Right renal pelvis (tissue), 4 donors: ENCODE results near the gene MRO. TPM values are rescaled to one million over a fixed set of nuclear protein-coding genes. Genes with fewer than 3 reads are reported as not detected.
A peak's percentile ranks its signal among the peaks of the same experiment; 100 is the strongest.
"Not testable (repeated sequence)": the region's sequence is repeated elsewhere in the genome, so short reads cannot be mapped to it uniquely, and the experiment has no call there.

Experiments
- DNase-seq, 4 donors: peaks; one replicate each; pipeline ENCODE4 v3.0.0-alpha.2; 2013; ENCODE audit warnings: low read depth in 4 of 4, low spot score in 3 of 4, missing footprints in 1 of 4
- polyA plus RNA-seq, 4 donors: library from polyadenylated mRNA; unstranded; fragments of 120-200 nt; gene quantifications; one replicate each; pipeline ENCODE4 v1.2.1, GENCODE V29; 2013; ENCODE audit not compliant: insufficient read length in 4 of 4

MRO gene
- 1 to 10 TPM; 2.0 to 3.0 (median 2.9) TPM for polyA plus RNA-seq

GRCh38 chr18:50819728-50820378 is at the start of gene MRO:
Gene MRO (minus strand): TSS chr18:50820016. CDS start chr18:50809400, 10,616 bp downstream.
- peak in 2 of 4 donors; percentile 60 to 85 for DNase-seq

DNA sequence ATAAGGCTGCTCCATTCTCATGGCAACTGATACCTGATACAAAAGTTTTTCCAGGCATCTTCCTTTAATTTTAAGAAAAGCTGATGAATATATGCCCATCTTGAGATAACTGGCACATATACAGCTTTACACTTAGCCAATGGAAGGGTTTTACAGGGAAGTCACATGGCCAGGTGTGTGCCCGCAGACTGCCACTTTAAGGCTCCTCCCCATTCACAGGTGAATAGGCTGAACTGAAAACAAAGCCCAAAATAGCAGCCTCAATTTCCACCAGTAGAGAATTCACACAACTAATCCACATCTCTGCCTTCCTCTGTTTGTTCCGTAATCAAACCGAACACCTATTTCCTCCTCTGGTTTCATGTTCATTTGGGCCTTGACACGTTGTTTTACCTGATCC is 49.3 kb upstream of the MRO start:
- no peak for DNase-seq

DNA sequence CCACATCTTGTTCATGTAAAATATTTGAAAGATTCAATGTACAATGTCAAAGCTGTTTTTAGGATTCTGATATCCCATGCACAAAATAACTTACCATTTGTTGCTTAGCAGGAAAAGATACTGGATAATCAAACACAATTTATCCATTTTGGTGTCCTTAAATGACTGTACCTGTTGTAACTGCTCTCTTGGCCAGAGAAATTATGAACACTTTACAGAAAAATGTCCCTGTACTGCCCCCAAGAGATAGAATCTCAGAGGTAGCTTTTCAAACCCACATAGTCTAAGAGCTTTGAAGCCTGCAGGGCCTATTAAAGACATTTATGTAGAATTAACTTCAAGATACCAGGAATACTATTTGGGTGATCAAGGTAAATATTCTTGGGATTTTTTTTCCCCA is 46.9 kb upstream of the MRO start:
- no peak for DNase-seq

- DNase-seq = no peak
These were observed 44.1 kb upstream of the MRO start for GRCh38 chr18:50863840-50864375.

- DNase-seq = no peak
These were observed 42.6 kb upstream of the MRO start for GRCh38 chr18:50862401-50862800.

DNA sequence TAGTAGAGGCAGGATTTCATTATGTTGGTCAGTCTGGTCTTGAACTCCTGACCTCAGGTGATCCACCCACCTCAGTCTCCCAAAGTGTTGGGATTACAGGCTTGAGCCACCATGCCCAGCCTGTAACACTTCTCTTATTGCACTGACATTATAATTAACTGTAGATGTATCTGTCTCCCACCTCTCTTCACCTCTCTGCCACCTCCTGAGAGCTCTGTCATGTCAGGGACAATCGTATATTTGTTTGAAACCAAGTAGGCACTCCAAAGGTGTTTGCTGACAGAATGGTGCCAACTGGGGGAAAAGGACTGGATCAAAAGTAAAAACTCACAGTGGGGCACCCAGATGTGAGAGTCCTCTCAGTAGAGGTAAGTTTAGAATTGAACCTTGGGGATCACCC is 41.8 kb upstream of the MRO start:
- no peak for DNase-seq

DNA sequence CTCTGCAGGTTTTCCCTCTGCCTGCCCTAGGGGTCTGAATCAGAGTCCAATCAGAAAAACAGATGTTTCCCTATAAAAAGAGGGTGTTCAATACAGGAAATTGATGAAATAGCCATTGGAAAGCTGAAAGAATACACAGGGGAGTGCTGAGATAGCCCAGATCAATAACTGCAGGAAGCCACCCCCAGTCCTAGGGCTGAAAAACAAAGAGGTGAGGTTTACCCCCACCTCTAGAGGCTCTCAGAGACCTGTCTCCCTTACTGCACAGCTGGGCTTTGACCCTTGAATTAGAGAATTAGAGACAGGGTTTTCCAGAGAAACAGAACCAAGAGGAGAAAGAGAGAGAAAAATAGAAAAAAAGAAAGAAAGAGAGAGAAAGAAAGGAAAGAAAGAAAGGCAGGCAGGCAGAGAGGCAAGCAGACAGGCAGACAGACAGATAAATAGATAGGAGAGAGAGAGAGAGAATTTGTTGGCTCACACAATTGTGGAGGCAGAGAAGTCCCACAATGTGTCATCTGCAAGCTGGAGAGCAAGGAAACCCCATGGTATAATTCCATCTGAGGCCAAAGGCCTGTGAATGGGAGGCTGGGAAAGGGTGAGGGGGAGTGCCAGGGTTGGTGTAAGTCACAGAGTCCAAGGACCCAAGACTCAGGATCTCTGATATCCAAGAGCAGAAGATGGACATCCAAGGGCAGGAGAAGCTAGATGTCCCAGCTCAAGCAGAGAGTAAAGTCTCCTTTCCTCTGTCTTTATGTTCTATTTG is 40.2 kb upstream of the MRO start:
- no peak for DNase-seq

DNA sequence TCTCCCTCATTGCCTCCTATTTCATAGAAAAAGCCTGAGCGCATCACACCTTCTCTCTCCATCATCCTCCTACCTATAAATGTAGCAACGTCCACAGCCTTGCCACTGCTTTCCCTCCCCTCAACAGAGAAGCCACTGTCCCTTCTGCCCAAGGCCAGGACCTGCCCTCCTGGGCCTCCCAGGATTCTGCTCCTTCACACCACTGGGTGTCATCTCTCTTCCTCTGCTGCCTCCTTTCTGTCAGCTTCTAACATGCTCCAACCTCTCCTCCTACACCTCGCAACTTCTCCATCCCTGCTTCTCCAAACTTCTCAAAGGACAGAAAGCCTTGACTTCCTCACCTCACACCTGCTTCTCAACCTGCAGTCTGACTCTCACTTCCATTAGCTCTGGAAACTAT is 37.9 kb upstream of the MRO start:
- DNase-seq = no peak

- not testable (repeated sequence) for DNase-seq
These were observed 37.4 kb upstream of the MRO start for GRCh38 chr18:50857166-50857565.

DNA sequence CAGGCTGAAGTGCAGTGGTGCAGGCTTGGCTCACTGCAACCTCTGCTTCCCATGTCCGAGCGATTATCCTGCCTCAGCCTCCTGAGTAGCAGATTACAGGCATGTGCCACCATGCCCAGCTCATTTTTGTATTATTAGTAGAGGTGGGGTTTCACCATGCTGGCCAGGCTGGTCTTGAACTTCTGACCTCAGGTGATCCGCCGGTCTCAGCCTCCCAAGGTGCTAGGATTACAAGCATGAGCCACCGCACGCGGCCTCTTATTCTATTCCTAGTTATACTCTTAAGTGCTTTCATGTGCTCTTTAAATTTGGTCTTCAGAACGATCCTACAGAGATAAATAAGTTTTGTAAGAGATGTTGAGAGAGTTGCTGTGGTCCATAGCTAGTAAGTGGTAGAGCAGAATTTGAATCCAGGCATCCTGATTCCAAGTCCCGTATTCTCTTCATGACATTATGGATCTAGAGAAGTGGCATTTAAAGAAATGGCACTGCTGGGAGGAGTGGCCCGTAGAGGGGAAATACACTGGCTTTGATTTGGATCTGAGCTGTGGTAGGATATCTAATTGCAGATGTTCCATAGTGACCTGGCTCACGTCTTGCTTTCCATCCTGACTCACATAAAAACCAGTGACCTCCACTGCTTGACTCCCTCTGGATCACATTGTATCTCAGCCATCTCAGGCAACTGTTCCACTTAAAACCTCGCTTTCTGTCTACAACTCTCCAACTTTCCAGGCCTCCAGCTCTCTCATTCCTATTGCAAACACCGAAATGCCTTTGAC is 36.4 kb upstream of the MRO start:
- no peak for DNase-seq

GRCh38 chr18:50853863-50854271 is 34.1 kb upstream of the MRO start:
- no peak for DNase-seq

DNA sequence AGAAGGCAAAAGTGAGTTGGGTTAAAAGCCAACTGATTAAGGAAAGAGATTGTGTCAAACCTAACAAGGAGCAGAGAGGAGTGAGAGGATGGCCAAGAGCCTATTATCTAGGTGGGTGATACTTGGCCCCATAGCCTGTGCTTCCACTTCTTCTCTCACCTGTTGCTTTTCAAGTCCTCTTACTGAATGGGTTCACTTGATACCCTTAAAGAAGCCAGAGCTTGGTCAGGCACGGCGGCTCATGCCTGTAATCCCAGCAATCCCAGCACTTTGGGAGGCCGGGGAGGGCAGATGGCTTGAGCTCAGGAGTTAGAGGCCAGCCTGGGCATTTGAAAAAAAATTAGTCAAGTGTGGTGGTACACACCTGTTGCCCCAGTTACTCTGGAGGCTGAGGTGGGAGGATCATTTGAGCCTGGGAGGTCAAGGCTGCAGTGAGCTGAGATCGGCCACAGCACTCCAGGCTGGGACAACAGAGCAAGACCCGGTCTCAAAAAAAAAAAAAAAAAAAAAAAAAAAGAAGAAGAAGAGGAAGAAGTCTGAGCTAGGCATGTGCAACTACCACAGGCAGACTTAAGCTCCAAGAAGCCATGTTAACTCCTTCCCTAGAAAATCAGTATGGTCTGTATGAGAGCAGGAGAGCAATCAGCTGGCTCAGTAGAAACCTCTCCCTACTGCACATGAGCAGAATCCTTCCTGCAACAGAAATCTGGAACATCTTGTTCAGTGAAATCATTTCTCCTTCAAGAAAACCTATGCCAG is 30.7 kb upstream of the MRO start:
- no peak for DNase-seq

- no peak for DNase-seq
These were observed 29.6 kb upstream of the MRO start for GRCh38 chr18:50849419-50849821.

GRCh38 chr18:50848991-50849390 is 29.2 kb upstream of the MRO start:
- DNase-seq = no peak

- DNase-seq = no peak
These were observed 28.3 kb upstream of the MRO start for GRCh38 chr18:50848061-50848551.

- no peak for DNase-seq
These were observed 27.4 kb upstream of the MRO start for GRCh38 chr18:50847192-50847591.

GRCh38 chr18:50844960-50845359 is 25.1 kb upstream of the MRO start:
- no peak for DNase-seq

DNA sequence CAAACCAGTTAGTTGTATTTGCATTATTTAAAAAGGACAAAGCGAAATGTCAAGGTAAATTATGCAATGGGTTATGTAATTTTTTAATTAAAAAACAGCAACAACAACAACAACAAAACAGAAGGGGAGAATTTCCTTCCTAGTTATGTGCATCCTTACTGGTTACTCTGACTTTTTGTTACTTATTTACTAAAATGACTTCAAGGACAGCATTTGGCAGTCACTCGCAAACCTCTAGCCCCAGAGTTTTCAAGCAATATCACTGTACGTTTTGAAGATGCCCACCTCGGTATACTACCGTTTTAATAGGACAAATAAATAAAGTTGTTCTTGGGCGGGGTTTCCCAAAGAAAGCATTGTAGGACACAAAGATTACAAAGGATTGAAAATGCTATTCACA is 24.7 kb upstream of the MRO start:
- no peak for DNase-seq

DNA sequence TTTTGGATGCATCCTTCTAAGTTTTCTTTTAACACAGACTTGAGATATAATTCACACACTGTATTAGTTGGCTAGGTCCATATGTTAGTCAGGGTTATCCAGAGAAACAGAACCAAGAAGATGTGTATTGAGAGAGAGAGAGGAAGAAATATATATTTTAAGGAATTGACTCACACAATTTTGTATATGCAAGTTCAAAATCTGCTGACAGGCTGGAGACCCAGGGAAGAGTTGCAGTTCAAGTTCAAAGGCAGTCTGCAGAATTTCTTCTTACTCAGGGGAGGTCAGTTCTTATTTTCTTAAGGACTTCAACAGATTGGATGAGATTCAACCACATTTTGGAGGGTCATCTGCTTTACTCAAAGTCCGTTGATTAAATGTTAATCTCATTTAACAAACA is 23.0 kb upstream of the MRO start:
- no peak for DNase-seq

- DNase-seq = no peak
These were observed 20.2 kb upstream of the MRO start for GRCh38 chr18:50839996-50840395.
